Activated T-helper 9 cell treated with anti-CD3 and anti-CD28 coated beads, Interleukin-2, amount 50 U/mL, for 16 hours (primary cell): ENCODE measurements around the gene ADAMTS18.
A peak's percentile ranks its signal among the peaks of the same experiment; 100 is the strongest.
"Not testable (repeated sequence)": the region's sequence is repeated elsewhere in the genome, so short reads cannot be mapped to it uniquely, and the experiment has no call there.

ENCODE experiments used
- DNase-seq: peaks from one replicate; pipeline ENCODE4 v3.0.0-alpha.2; 2020; ENCODE audit warnings: low read depth

ADAMTS18 gene

DNA sequence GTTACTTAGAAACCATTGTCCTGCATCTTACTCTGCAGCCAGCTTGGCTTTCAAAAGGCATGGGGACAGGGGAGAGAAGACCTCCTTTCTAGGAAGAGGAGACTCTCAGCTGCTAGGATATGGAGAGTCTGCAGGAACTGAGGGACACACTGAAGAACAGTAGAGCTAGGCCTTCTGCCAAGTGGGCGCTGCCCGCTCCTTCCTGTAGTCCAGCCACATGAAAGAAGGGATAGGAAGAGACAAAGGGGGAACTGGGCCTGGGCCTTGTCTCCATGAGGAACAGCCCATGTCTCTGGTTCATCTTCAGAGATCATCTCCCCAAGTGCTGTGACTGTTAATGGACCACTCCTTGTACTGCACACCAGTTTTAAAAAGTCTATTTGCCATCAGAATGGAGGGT is 157.3 kb downstream of the ADAMTS18 start:
- no peak for DNase-seq

DNA sequence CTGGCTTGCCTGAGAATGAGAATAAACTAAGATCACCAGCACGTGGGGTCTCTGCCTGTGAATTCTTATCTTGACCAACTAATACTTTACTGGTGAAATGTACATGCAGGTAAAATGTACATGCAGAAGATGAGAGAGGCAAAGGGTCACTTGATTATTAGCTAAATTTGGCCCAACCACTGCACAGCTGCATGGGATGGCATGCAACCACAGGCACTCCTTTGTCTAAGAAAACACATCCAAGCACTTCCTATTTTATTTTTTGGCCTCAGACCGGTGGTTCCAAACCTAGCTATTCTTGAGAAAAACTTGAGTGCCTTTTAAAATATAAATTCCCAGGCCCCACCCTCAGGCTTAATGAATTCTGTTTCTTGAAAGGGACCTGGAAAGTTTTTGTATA is 157.7 kb downstream of the ADAMTS18 start:
- DNase-seq, result no peak

DNA sequence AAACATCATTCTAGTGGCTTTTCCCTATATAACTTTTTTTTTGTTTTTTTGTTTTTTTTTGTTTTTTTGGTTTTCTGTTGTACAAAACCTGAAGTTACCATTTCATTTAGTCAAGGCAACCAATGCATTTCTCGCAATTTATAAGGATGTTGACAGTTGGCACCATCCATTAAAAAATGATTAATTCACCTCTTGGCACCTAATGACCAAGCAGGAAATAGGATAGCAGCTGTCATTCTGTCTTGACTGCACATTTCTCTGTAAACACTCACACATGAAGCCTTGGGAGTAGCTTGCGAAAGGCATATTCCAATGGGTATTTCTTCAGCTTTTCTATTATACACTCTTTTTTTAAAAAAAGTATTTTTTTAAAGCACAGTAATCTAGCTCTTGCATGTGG is 158.2 kb downstream of the ADAMTS18 start:
- no peak for DNase-seq

DNA sequence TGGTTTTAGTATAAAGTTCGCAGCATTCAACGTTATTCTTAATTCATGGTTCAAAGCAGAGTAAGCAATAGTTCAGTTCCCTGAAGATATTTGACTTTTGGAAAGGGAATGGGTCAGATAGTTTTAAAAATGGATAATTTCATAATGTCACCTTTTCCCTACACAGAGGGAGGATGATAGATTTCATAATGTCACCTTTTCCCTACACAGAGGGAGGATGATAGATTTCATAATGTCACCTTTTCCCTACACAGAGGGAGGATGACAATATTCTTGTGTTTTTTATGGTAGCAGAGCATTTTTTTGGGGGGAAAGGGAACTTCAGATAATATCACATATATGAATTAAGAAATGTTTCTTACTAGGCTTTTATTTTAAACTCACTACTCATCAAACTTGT is 159.5 kb downstream of the ADAMTS18 start:
- not testable (repeated sequence) for DNase-seq

DNA sequence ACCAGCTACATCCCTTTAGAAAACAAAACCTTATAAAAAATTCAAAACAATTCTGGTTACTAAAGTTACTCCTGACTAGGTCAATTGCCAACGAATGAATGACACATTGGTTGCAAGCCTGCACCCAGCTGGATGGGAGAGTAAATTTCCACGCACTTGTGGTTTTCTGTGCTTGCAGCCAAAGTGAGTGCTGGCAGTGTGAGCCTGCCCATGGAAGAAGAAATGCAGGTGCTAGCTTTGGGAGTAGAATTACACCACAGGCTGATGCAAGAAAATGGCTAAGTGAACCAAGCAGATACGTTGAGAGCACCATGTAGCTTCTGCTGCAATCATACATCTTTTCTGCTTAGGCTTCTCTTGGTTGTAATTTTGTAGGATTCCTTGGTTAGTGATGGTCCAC is 161.0 kb downstream of the ADAMTS18 start:
- no peak for DNase-seq

DNA sequence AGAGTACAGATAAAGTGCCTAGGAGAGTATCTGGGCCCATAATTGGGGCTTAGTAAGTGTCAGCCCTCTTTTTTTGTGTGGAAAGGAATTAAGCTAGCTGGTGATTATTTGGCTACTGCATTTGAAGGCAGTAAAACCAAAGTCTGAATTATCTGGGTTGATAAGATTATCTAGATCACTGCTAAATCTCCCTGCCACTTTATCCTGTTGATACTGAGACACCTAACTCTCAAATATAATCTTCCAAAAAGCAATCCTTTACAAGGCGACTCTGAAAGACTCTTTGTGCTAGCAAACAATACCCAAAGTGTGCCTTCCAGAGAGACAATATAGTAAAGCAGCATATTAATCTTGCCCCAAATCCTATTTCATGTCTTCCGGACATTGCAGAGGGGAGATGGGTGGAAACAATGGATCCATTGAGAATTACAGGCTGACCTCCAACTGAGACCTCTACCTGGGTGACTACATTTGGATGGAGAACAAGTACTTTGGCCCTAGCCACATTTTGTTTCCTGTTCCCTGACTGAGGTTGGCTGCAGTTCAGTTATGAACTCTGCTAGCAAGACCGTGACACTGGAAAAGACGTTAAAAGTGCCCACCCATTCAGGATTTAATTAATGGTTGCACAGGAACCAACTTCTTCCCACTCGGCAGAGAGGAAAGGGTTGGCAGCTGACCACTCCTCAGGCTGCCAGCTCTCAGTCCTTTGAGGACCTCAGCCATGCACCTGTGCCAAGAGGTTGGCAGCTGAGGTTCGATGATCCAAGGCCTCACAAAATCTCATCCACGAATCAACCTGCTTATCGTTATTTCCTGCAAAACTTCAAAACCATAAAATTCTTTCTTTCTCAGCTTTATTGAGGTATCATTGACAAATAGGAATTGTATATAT is 163.1 kb downstream of the ADAMTS18 start:
- no peak for DNase-seq

DNA sequence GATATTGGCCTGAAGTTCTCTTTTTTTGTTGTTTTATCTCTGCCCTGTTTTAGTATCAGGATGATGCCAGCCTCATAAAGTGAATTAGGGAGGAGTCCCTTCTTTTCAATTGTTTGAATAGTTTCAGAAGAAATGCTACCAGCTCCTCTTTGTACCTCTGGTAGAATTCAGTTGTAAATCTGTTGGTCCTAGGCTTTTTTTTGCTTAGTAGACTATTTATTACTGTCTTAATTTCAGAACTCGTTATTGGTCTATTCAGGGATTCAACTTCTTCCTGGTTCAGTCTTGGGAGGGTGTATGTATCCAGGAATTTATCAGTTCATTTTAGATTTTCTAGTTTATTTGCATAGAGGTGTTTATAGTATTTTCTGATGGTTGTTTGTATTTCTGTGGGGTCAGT is 168.6 kb downstream of the ADAMTS18 start:
- not testable (repeated sequence) for DNase-seq

DNA sequence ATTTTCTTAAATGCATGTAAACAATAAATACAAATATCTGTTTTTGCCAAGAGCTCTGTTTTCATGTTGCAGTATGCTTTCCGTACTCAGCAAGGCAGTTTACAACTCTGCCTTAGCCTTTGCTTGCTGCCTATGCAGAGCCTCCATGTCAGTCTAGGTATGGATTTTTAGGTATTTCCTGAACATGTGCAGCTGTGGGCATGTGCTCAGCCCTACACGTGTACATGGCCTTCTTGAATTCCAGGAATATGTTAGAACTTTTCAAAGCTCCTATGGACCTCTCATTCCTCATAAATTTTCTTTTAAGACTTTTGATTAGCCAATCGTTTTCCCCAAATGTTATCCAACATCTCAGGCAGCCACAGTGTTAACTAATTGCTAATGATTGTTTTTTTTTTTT is 171.9 kb downstream of the ADAMTS18 start:
- no peak for DNase-seq

DNA sequence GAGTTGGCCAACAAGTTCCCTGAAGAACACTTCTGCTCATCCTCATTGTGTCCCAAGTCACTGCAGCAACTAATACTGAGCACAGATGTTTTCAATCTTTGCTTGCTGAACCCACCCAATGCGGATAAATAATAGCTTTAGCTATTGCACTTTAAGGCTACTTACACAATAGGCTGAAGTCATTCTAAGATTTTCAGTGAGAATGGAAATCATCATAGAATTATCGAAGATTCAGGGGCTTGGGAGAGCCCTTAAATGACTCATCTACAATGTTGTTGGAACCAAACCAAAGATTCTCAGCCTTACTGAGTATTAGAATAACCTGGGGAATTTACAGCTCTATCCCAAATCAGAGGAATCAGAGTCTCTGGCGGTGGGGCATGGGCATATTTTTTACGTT is 184.4 kb downstream of the ADAMTS18 start:
- no peak for DNase-seq

DNA sequence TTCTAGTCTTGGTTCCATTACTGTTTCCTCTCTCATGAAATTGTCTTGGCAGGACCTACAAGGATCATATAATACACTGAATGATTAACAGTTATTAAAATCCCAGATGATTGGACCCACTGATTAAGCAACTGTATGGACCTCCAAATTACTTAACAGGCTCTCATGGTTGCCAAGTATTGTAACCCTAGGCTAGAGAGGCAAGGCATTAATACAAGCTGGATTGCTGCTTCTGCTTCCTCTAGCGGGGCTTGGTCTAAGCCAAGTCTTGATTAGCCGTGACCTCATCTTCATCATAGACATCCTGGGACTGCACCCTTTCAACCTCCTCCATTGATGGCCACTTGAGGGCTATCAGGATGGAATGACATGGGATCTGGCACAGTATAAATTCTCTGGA is 188.7 kb downstream of the ADAMTS18 start:
- no peak for DNase-seq

DNA sequence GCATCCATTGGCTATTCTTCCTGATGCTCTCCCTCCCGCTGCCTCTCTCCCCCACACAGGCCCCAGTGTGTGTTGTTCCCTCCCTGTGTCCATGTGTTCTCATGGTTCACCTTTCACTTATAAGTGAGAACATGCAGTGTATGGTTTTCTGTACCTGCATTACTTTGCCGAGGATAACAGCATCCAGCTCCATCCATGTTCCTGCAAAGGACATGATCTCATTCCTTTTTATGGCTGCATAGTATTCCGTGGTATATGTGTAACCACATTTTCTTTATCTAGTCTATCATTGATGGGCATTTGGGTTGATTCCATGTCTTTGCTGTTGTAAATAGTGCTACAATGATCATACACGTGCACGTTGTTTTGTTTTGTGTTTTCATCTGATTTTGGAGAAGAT is 192.4 kb downstream of the ADAMTS18 start:
- DNase-seq, result not testable (repeated sequence)

DNA sequence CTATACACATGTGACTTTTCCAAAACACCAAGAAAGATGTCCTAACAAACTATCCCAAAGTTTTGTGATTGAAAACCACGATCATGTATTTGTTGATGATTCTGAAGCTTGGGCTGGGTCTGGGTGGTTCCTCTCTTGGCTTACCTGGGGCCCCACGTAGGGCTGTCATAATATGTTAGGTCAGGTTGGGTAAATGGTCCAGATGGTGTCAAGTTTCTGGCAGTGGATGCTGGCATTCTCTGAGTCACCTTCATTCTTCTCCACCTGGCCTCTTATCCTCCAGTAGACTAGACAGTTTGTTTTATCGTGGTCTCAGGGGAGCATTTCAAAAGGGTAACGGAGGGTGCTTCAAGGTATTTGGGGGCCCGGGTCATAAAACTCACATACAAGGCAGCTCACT is 196.2 kb downstream of the ADAMTS18 start:
- no peak for DNase-seq

DNA sequence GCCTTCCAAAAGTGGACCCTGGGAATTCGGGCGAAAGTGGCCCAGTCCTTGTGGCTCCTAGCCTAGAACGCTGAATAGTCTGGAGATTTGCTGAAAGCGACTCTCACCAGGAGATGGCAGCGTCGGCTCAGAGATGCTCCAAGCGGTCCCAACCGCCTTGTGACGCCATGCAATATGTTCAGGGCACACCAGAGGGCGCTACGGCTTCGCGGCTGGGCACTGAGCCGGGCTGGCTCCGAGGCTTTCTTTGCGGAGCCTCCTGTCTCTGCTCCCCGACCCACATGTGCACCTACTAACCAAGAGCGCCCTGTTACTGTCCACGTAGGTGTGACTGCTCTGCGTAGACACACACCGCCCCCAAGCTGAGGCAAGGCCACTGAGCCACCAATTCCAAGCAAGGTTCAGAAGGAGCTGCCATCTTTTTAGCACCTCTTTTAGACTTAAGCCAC is 198.7 kb downstream of the ADAMTS18 start:
- DNase-seq, result peak; percentile 75

DNA sequence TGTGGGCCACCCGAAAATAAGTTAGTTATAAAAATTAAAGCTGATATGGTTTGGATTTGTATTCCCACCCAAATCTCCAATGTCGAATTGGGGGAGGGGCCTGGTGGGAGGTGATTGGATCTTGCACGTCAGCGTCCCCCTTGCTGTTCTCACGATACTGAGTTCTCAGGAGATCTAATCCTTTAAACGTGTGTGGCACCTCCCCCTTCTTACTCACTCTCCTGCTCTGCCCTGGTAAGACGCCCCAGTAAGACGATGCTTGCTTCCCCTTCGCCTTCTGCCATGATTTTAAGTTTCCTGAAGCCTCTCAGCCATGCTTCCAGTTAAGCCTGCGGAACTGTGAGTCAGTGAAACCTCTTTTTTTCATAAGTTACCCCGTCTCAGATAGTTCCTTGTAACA is 200.2 kb downstream of the ADAMTS18 start:
- no peak for DNase-seq

DNA sequence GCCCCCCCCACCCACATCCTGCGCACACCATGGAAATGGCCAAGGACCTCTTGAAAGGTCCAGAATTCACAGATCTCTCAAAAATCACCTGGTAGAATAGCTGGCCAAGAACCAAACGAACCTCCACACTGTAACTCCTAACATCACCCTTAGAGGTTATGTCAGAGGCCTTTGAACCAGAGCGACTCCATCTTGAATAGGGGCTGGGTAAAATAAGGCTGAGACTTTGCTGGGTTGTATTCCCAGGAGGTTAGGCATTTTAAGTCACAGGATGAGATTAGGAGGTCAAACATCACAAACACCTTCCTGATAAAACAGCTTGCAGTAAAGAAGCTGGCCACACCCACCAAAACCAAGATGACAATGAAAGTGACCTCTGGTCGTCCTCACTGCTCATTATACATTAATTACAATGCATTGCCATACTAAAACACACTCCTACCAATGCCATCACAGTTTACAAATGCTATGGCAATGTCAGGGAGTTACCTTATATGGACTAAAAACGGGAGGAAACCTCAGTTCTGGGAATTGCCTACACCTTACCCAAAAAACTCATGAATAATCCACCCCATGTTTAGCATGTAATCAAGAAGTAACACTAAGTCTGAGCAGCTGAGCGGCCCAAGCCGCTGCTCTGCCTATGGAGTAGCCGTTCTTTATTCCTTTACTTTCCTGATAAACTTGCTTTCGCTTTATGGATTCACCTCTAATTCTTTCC is 200.9 kb downstream of the ADAMTS18 start:
- no peak for DNase-seq
